GM20000 (cell line): ENCODE results near the gene CCDC167.

Experiments
- DNase-seq: peaks from one replicate; pipeline ENCODE4 v3.0.0; 2012; ENCODE audit warnings: low spot score
- TF ChIP-seq, protein P1 (sequence below): IDR thresholded peaks from 2 replicates; pipeline ENCODE4 v1.5.1; 2012; ENCODE audit warnings: mild to moderate bottlenecking, control low read depth; ENCODE audit errors: extremely low read depth, missing control alignments

The CCDC167 gene

DNA sequence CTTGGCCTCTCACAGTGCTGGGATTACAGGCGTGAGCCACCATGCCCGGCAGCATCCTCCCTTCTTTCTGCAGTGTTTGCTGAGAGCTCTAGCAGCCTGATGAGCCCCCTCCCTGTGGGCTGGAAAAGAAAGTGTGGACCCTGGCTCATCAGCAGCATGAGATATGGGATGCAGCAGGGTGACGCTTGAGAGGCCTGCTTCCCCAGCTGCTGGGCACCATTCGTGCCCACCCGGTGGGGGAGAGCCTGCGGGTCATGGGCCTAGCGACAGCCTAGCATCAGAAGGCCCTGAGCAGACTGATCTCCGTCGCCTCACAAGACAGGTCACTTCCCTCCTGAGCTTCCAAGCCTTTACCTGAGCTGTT is 16.0 kb upstream of the CCDC167 start:
- TF ChIP-seq, protein P1, sequence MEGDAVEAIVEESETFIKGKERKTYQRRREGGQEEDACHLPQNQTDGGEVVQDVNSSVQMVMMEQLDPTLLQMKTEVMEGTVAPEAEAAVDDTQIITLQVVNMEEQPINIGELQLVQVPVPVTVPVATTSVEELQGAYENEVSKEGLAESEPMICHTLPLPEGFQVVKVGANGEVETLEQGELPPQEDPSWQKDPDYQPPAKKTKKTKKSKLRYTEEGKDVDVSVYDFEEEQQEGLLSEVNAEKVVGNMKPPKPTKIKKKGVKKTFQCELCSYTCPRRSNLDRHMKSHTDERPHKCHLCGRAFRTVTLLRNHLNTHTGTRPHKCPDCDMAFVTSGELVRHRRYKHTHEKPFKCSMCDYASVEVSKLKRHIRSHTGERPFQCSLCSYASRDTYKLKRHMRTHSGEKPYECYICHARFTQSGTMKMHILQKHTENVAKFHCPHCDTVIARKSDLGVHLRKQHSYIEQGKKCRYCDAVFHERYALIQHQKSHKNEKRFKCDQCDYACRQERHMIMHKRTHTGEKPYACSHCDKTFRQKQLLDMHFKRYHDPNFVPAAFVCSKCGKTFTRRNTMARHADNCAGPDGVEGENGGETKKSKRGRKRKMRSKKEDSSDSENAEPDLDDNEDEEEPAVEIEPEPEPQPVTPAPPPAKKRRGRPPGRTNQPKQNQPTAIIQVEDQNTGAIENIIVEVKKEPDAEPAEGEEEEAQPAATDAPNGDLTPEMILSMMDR = no peak
- DNase-seq = no peak

DNA sequence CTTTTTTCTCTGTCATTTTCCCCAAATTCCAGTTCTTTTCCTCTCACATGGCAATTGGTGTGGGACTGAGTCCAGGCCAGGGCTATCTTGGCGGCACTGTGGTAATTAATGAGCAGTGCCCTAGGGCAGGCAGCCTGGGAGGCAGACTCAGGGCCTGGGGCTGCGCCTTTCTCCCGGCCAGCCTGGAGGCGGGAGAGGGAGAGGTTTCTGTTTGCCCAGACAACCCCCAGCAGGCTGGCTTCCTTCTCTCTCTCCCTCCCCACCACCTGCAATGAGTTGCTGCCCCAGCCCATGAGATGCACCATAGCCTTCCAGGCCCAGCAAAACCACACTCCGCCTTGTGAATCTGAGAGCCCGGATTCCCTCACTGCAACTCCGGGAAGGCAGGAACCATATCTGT is 15.1 kb upstream of the CCDC167 start:
- TF ChIP-seq, protein P1 = no peak
- no peak for DNase-seq

DNA sequence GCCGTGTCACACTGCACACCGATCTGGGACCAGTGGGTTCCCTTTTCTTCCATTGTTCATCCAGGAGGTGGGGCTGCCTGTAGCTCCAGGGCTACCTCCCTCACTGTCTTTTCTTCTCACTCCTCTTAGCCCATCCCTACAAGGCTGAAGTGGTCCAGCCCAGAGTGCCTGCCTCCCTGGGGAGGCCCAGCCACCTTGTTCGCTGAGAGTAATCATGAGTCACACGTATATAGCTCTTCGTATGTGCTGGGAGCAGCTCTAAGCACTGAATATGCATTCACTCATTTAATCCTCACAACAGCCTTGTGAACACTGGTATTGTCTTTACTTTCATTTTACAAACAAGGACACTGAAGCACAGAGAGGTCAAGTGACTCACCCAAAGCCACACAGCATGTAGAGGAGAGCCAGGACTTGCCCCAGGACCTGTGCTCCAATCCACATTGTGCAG is 14.7 kb upstream of the CCDC167 start:
- TF ChIP-seq, protein P1 = no peak
- no peak for DNase-seq

DNA sequence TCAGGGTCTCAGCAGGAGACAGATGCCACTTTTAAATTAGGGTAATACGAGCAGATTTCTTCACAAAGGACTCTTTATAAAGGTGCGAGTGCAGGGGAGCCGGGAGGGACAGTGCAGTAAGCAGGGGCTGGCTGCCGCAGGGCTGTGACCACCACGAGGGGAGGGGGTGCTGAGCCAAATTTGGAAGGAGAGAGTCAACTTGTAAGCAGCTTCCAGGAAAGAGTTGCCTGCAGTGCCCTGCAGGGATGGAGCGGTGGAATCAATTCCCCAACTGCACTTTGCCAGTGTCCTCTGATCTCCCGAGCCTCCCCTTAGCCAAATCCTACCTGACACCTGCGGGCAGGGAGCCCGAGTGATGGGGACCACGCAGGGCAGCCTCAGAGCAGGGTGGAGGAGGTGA is 13.9 kb upstream of the CCDC167 start:
- TF ChIP-seq, protein P1 = no peak
- DNase-seq = no peak

DNA sequence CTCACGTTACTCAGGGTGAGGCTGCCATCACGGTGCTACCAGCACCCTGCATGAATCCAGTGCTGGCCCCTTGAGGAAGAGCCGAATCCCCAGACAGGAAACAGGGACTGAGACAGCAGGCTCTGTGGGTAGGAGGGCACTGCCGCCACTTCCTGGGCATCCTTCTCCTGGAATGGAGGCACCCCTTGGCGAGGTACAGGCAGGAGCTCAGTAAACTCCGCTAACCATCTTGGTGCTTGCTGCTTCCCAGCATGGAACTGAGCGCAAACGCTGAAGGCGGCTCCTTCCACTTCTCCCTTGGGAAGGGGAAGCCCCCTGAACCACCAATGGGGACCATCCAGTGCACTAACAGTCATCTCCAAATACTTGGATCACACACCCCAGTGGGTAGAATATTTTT is 13.5 kb upstream of the CCDC167 start:
- no peak for DNase-seq
- TF ChIP-seq, protein P1 = no peak

DNA sequence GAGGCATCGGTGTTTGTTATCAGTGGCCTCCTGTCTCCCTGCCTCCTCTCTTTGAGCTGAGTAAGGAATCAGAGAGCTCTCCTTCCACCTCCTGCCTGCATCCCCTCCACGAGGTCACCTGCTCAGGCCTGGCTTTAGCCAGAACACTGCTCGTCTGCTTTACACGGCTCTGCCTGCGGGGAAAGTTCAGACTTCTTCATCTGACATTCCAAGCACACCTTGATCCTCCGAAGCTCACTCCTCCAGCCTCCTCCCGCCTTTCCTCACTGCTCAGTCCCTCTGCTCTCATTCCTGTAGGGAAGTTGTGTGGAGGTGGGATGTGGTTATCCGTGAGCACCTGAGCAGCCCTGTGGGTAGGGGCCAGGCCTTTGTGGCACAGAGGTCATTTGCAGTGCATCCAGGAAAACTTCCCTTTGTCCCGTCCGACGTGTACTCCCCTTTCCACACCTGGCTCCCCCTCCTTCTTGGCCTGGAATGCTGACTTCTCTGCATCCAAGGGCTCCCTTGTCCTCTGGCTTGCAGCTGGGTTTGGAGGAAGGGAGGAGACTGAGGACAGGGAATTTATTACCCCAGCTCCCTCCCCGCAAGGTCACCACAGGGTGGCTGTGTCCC is 12.8 kb upstream of the CCDC167 start:
- TF ChIP-seq, protein P1 = no peak

DNA sequence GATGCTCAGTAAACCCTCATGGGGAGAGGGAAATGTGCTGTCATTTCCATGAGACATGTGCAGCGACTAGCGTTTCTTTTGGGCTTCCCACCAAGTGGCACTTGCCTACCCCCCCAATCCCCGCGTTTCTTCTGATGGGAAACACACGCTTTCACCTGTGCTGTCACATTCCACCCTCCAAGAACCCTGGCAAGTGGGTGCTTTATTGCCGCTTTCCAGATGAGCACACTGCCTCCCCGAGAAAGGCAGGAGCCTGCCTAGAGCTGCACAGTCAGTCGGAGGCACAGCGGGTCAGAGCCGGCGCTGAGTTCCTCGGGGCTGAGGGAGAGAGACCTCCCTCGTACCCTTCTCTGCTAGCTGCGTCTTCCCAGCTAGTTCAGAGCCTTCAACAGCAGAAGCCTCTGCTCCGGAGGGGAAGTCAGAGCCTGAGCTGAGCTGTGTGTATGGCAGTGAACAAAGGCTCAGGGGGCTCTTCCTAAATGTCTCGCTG is 12.3 kb upstream of the CCDC167 start:
- DNase-seq = no peak
- TF ChIP-seq, protein P1 = no peak

More for the DNA sequence above, 12.8 kb upstream of the CCDC167 start:
- DNase-seq = no peak
